IMR-90 (cell line): ENCODE data around the gene VAC14. TPM values are rescaled to one million over a fixed set of nuclear protein-coding genes. Genes with fewer than 3 reads are reported as not detected.

Experiments
- ATAC-seq: fragments of 200-7000 bp; cut with Tn5 transposase; 2 replicates; pipeline ENCODE4 v1.9.1; 2020; ENCODE audit warnings: low read depth, mild to moderate bottlenecking, moderate library complexity
- BruUV-seq: library from RNA; stranded (reverse); fragments of 400-500 nt; replicated peaks from 2 replicates; lab custom pipeline; 2021; lab: Mats Ljungman, UMichigan
- CTCF ChIA-PET: fragments of 300-600 bp; formaldehyde crosslinking; extraction: SDS; loops from one replicate; lab custom pipeline; 2021; ENCODE audit warnings: antibody characterized with exemption; lab: Yijun Ruan, JAX
- POLR2A ChIA-PET: fragments of 300-600 bp; sonication (Branson Sonifier 250); formaldehyde crosslinking; loops from one replicate; lab custom pipeline; 2022; ENCODE audit warnings: antibody characterized with exemption; ENCODE audit not compliant: unreplicated experiment; lab: Charles Lee
- DNase-seq: peaks from one replicate; pipeline ENCODE4 v3.0.0; 2013
- H2AFZ ChIP-seq: replicated peaks from 2 replicates; pipeline ENCODE3; 2013; ENCODE audit warnings: low read length, mild to moderate bottlenecking; ENCODE audit not compliant: poor library complexity
- H2AK5ac ChIP-seq: 2 replicates; pipeline ENCODE4 v1.6.1; 2013; ENCODE audit warnings: low read depth, low read length, inconsistent platforms
- H2AK9ac ChIP-seq: replicated peaks from 2 replicates; pipeline ENCODE3; 2013; ENCODE audit warnings: mild to moderate bottlenecking, low read depth, low read length, moderate library complexity; ENCODE audit not compliant: poor library complexity
- H2BK120ac ChIP-seq: 2 replicates; pipeline ENCODE4 v1.6.1; 2013; ENCODE audit warnings: low read depth, low read length, inconsistent platforms
- H2BK15ac ChIP-seq: 3 replicates; pipeline ENCODE4 v1.6.1; 2013; ENCODE audit warnings: low read depth, low read length, inconsistent platforms
- H2BK20ac ChIP-seq: 2 replicates; pipeline ENCODE4 v1.6.1; 2013; ENCODE audit warnings: low read depth, mild to moderate bottlenecking, inconsistent platforms, low read length, moderate library complexity
- H2BK5ac ChIP-seq: 2 replicates; pipeline ENCODE4 v1.6.1; 2013; ENCODE audit warnings: mild to moderate bottlenecking, low read depth, low read length, inconsistent platforms; ENCODE audit not compliant: poor library complexity, severe bottlenecking
- H3K14ac ChIP-seq: replicated peaks from 2 replicates; pipeline ENCODE4 v1.6.1; 2013; ENCODE audit warnings: low read depth, low read length, inconsistent platforms
- H3K18ac ChIP-seq: 2 replicates; pipeline ENCODE4 v1.6.1; 2013; ENCODE audit warnings: low read depth, low read length, control low read depth
- H3K23ac ChIP-seq: 2 replicates; pipeline ENCODE4 v1.6.1; 2013; ENCODE audit warnings: low read depth, low read length, inconsistent platforms
- H3K27ac ChIP-seq: 2 replicates; pipeline ENCODE4 v1.5.1; 2013; ENCODE audit warnings: mild to moderate bottlenecking, control low read depth, low read length; ENCODE audit not compliant: insufficient read depth
- H3K27me3 ChIP-seq: 2 replicates; pipeline ENCODE4 v1.6.1; 2013; ENCODE audit warnings: low read length; ENCODE audit not compliant: control insufficient read depth, insufficient read depth
- H3K36me3 ChIP-seq: 2 replicates; pipeline ENCODE4 v1.6.1; 2013; ENCODE audit warnings: low read length, mixed read lengths; ENCODE audit not compliant: control insufficient read depth, insufficient read depth
- H3K4ac ChIP-seq: 2 replicates; pipeline ENCODE4 v1.6.1; 2013; ENCODE audit warnings: low read depth, low read length, inconsistent platforms
- H3K4me1 ChIP-seq: 2 replicates; pipeline ENCODE4 v1.6.1; 2013; ENCODE audit warnings: low read length, mixed read lengths; ENCODE audit not compliant: control insufficient read depth, insufficient read depth
- H3K4me2 ChIP-seq: 2 replicates; pipeline ENCODE4 v1.6.1; 2013; ENCODE audit warnings: low read depth, mild to moderate bottlenecking, control low read depth, low read length, moderate library complexity
- H3K4me3 ChIP-seq: 2 replicates; pipeline ENCODE4 v1.5.1; 2013; ENCODE audit warnings: low read depth, mild to moderate bottlenecking, control low read depth, low read length, moderate library complexity; ENCODE audit not compliant: insufficient read depth
- H3K56ac ChIP-seq: 2 replicates; pipeline ENCODE4 v1.6.1; 2013; ENCODE audit warnings: low read length, inconsistent platforms; ENCODE audit not compliant: insufficient read depth; ENCODE audit errors: extremely low read depth
- H3K79me1 ChIP-seq, 2 experiments: 2 replicates each; pipeline ENCODE4 v1.6.1; 2013; ENCODE audit warnings: low read length in 2 of 2, inconsistent platforms in 1 of 2, low read depth in 1 of 2
- H3K9ac ChIP-seq: 2 replicates; pipeline ENCODE4 v1.6.1; 2013; ENCODE audit warnings: low read depth, low read length, control low read depth
- H3K9me1 ChIP-seq: 2 replicates; pipeline ENCODE4 v1.6.1; 2013; ENCODE audit warnings: low read length, inconsistent platforms; ENCODE audit not compliant: insufficient read depth
- H3K9me3 ChIP-seq: 2 replicates; pipeline ENCODE4 v1.6.1; 2013; ENCODE audit warnings: low read length; ENCODE audit not compliant: control insufficient read depth, insufficient read depth
- H4K20me1 ChIP-seq: 2 replicates; pipeline ENCODE4 v1.6.1; 2013; ENCODE audit warnings: low read length, inconsistent platforms; ENCODE audit not compliant: insufficient read depth
- H4K5ac ChIP-seq: 2 replicates; pipeline ENCODE4 v1.6.1; 2013; ENCODE audit warnings: mild to moderate bottlenecking, low read depth, low read length, control low read depth
- H4K8ac ChIP-seq, 2 experiments: 2 replicates each; pipeline ENCODE4 v1.6.1; 2013; ENCODE audit warnings: low read depth in 2 of 2, low read length in 2 of 2, control low read depth in 1 of 2, inconsistent platforms in 1 of 2
- H4K91ac ChIP-seq: 2 replicates; pipeline ENCODE4 v1.6.1; 2013; ENCODE audit warnings: low read depth, low read length, inconsistent platforms; ENCODE audit not compliant: insufficient read depth
- BHLHE40 ChIP-seq: fragments of 150-350 bp; IDR thresholded peaks from 2 replicates; pipeline ENCODE4 v1.6.1; 2016; ENCODE audit warnings: mild to moderate bottlenecking, low read depth, low read length
- CEBPB ChIP-seq: IDR thresholded peaks from 2 replicates; pipeline ENCODE4 v1.6.1; 2012; ENCODE audit warnings: low read depth, low read length, improper control_type of control experiment
- ELK1 ChIP-seq: fragments of 150-350 bp; IDR thresholded peaks from 2 replicates; pipeline ENCODE4 v1.6.1; 2016; ENCODE audit warnings: low read depth, mild to moderate bottlenecking, low read length, moderate library complexity, borderline replicate concordance
- FOS ChIP-seq: fragments of 150-350 bp; IDR thresholded peaks from 2 replicates; pipeline ENCODE4 v1.6.1; 2016; ENCODE audit warnings: low read depth, low read length
- MAFK ChIP-seq: IDR thresholded peaks from 2 replicates; pipeline ENCODE4 v1.6.1; 2012; ENCODE audit warnings: low read depth, low read length, improper control_type of control experiment
- MAZ ChIP-seq: IDR thresholded peaks from 2 replicates; pipeline ENCODE4 v1.6.1; 2012; ENCODE audit warnings: low read depth, mild to moderate bottlenecking, low read length, improper control_type of control experiment, moderate library complexity, borderline replicate concordance
- MXI1 ChIP-seq: IDR thresholded peaks from 2 replicates; pipeline ENCODE4 v1.6.1; 2012; ENCODE audit warnings: low read depth, mild to moderate bottlenecking, low read length, moderate library complexity, borderline replicate concordance
- POLR2A ChIP-seq: IDR thresholded peaks from 2 replicates; pipeline ENCODE4 v1.6.1; 2012; ENCODE audit warnings: mild to moderate bottlenecking, low read depth, low read length
- RAD21 ChIP-seq: IDR thresholded peaks from 2 replicates; pipeline ENCODE4 v1.6.1; 2012; ENCODE audit warnings: low read length, improper control_type of control experiment
- RCOR1 ChIP-seq: IDR thresholded peaks from 2 replicates; pipeline ENCODE4 v1.6.1; 2012; ENCODE audit warnings: mild to moderate bottlenecking, low read length, improper control_type of control experiment; ENCODE audit not compliant: insufficient replicate concordance
- RFX5 ChIP-seq: IDR thresholded peaks from 2 replicates; pipeline ENCODE4 v1.8.0; 2012; ENCODE audit warnings: low read depth, mild to moderate bottlenecking, low read length, moderate library complexity
- SMC3 ChIP-seq: fragments of 150-350 bp; IDR thresholded peaks from 2 replicates; pipeline ENCODE4 v1.6.1; 2016; ENCODE audit warnings: low read depth, mild to moderate bottlenecking, antibody characterized with exemption, low read length, moderate library complexity
- USF2 ChIP-seq: fragments of 150-350 bp; IDR thresholded peaks from 2 replicates; pipeline ENCODE4 v1.6.1; 2017; ENCODE audit warnings: mild to moderate bottlenecking, antibody characterized with exemption, low read length, low read depth
- WGBS, 2 experiments: methylation state at CpG; one replicate each; pipeline versions ENCODE4 v1.1.5 to v1.1.7; 2013; ENCODE audit warnings: missing lambda C conversion rate in 2 of 2; ENCODE audit not compliant: insufficient read length in 1 of 2; ENCODE audit errors: extremely low coverage in 2 of 2; 5-methylcytosine and 5-hydroxymethylcytosine counted together
- dilution Hi-C: fragments of 300-500 bp; cut with HindIII; formaldehyde crosslinking; loops from one replicate; pipeline ENCODE4 v1.14.3; 2018; ENCODE audit warnings: low sequenced_read_pairs; ENCODE audit not compliant: unreplicated experiment
- in situ Hi-C: fragments of 300-500 bp; cut with MboI; formaldehyde crosslinking; loops from 3 replicates; pipeline ENCODE4 v1.14.3; 2019; ENCODE audit warnings: low sequenced_read_pairs, inconsistent platforms, mixed read lengths
- intact Hi-C: fragments of 100-400 bp; cut with micrococcal nuclease; formaldehyde crosslinking; loops from 2 replicates; pipeline ENCODE4 v1.10.0; 2022
- polyA plus RNA-seq, 3 experiments: library from polyadenylated mRNA; depleted of rRNA; stranded (reverse); fragments of >200 nt; gene quantifications; 2 replicates each; pipeline ENCODE4 v1.2.3, GENCODE V29; 2012; ENCODE audit warnings: low replicate concordance in 1 of 3
- total RNA-seq: library from RNA; depleted of rRNA; stranded (reverse); fragments of >200 nt; gene quantifications from 2 replicates; pipeline ENCODE4 v1.2.3, GENCODE V29; 2012

Gene VAC14
- total and polyA plus RNA-seq, 2 of the 4 experiments (the other 2 are of a cell fraction) = 21.1 to 40.2 TPM

DNA sequence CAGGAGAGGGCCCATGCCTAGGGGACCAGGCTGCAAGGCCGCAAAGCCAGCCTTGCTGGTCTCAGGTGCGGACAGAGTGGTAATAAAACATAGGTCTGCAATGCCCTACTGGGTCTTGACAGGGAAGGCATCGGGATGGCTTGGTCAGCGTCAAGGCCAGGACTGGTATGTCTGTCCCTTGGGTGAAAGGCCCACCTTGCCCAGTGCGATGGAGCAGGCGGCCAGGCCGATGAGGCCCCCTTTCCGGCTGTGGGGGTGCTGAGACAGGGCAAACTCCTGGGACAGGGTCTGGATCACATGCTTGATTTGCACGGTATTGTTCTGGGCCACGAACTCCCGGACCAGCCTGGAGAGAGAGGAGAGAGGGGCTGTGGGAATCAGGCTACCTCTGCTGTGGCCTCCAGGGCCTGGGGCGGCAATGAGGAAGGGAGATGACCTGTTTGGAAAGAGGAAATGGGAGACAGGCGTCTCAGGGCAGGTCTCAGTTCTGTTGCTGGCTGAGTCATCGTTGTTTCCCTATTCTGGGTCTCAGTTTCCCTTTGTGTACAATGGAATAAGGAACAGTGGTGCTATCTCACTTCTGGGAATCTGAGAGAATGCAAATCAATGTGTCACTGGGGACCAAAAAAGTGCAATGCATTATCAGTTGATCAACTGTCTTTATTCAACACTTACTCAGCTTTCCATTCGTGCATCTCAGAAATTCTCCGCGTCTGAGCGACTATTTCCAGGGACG, 14.8 kb downstream of the VAC14 start (continued):
- TF ChIP-seq RCOR1 = no peak

DNA sequence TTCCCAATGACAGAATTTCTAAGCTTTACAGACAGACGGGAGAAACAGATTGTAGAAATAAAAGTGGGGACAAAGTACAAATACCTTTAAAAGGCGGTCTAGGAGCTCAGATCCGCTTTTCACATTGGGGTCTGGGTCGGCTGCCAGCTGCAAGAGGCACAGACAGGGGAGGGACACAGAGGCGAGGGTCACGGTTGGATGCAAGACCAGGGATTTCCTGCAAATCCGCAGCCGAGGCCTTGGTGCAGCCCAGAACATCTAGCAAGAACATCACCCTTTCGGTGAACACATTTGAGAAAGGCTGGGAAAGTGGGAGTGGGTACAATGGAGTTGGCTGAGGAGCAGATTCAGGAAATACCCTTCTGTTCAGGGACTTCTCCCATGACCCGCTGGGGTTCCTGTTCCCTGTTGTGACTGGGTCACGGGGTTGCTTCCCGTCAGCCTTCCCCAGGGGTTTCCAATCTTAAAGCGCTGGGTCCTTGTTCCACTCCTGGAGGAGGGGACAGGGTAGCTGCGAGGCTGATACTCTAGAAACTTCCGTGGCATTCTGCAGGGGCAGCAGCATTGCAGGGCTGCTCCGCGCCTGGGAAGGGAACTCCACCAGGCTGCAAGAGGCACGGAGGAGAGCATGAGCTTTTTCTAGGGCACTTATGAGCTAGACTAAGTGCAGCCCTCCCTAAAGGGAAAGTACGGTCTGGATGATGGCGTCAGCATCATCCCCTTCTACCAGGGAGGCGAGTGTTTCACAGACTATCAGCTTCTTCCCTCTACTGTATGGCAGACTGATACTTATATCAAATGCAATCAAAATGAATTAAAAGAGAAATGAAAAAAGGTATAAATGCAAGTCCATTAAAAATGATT, 16.0 kb downstream of the VAC14 start:
- H3K9me1 ChIP-seq = peaks cover 7% of the 10 kb centered on the region; the same call in 1 of the 2 replicates
- peaks cover 18 to 32% of the 10 kb centered on the region in 2 experiments for H3K79me1 ChIP-seq
- H3K27ac ChIP-seq = no peak overlapping the region
- dilution Hi-C loops (no loop called here), intact Hi-C loops (no loop called here), in situ Hi-C loops (loop anchor here (10.0 to 25.0 kb wide), 3 partner anchors 502 to 702 kb away; partner anchors contain the start of genes CALB2, CMTR2 and ZNF19)
- CTCF ChIA-PET = no interaction called here
- H3K4me1 ChIP-seq = no peaks in the 10 kb centered on the region; the same call in 1 of the 2 replicates
- no peak overlapping the region for H4K91ac ChIP-seq
- no peak overlapping the region for H2BK5ac ChIP-seq
- no TSS peak for BruUV-seq
- no peak for DNase-seq
- ATAC-seq = no peak
- no peak overlapping the region for H4K8ac ChIP-seq
- no peak overlapping the region for H2BK15ac ChIP-seq
- no peak overlapping the region for H3K4me3 ChIP-seq
- H2AFZ ChIP-seq = no peak overlapping the region
- H2BK120ac ChIP-seq = no peak overlapping the region
- H3K4ac ChIP-seq = no peak overlapping the region
- H4K5ac ChIP-seq = no peak overlapping the region
- H3K9me3 ChIP-seq = peaks cover 2% of the 10 kb centered on the region; the same call in 1 of the 2 replicates
- H3K36me3 ChIP-seq = peaks cover 57% of the 10 kb centered on the region
- no peak overlapping the region for H3K4me2 ChIP-seq
- WGBS, 2 experiments = 91% methylated on average over 9 of the region's 21 CpGs; no CpG with 5 or more reads in 1 of the 2 experiments
- no peak overlapping the region for H2BK20ac ChIP-seq
- no peak overlapping the region for H3K23ac ChIP-seq
- peaks cover 10% of the 10 kb centered on the region for H4K20me1 ChIP-seq
- no peak overlapping the region for H3K14ac ChIP-seq
- POLR2A ChIA-PET = no interaction called here
- no peak overlapping the region for H2AK5ac ChIP-seq
- no peak overlapping the region for H3K18ac ChIP-seq
- no peak overlapping the region for H3K56ac ChIP-seq
- no peak overlapping the region for H3K9ac ChIP-seq
- no peaks in the 10 kb centered on the region for H3K27me3 ChIP-seq
- no peak for TF ChIP-seq USF2
- TF ChIP-seq FOS = no peak
- TF ChIP-seq MAFK = no peak
- TF ChIP-seq RAD21 = no peak
- TF ChIP-seq RFX5 = no peak
- no peak for TF ChIP-seq SMC3
- no peak for TF ChIP-seq BHLHE40
- no peak for TF ChIP-seq POLR2A
- no peak for TF ChIP-seq MXI1
- no peak for TF ChIP-seq ELK1
- TF ChIP-seq CEBPB = no peak
- TF ChIP-seq MAZ = no peak
- H2AK9ac ChIP-seq = no peak overlapping the region
